HepG2 (cell line): ENCODE results near the gene WDR82. TPM values are rescaled to one million over a fixed set of nuclear protein-coding genes. Genes with fewer than 3 reads are reported as not detected.

Experiments
- ATAC-seq: fragments of 200-7000 bp; cut with Tn5 transposase; 3 replicates; pipeline ENCODE4 v1.9.1; 2020; ENCODE audit warnings: mild to moderate bottlenecking, moderate library complexity
- BruUV-seq: library from RNA; stranded (reverse); fragments of 400-500 nt; replicated peaks from 2 replicates; lab custom pipeline; 2021; lab: Mats Ljungman, UMichigan
- CTCF ChIA-PET: fragments of 300-600 bp; formaldehyde crosslinking; extraction: SDS; loops from one replicate; lab custom pipeline; 2021; ENCODE audit warnings: low total read pairs, inconsistent platforms, low intra/inter-chr PET ratio; lab: Yijun Ruan, JAX
- POLR2A ChIA-PET: fragments of 350-600 bp; sonication (Branson Sonifier 250); formaldehyde crosslinking; loops from one replicate; lab custom pipeline; 2020; ENCODE audit warnings: antibody characterized with exemption, inconsistent platforms; lab: Yijun Ruan, JAX
- DNase-seq: peaks from one replicate; pipeline ENCODE4 v3.0.0-alpha.2; 2015; ENCODE audit warnings: low spot score
- FAIRE-seq: peaks from 3 replicates; lab custom pipeline; 2011; peaks lifted over from hg19 to GRCh38; lab: Jason Lieb, UNC
- H2AFZ ChIP-seq: one replicate; pipeline ENCODE4 v1.6.1; 2011; ENCODE audit warnings: low read length, inconsistent platforms
- H3K27ac ChIP-seq: fragments of 300-600 bp; 3 replicates; pipeline ENCODE4 v1.8.0; 2011; ENCODE audit warnings: mixed run types, mild to moderate bottlenecking, mixed read lengths, low read length, inconsistent platforms; ENCODE audit not compliant: insufficient read depth; ENCODE audit errors: extremely low read length
- H3K27me3 ChIP-seq, 2 experiments: fragments of 200-600 bp in 1 of 2; 2 replicates in 1 of 2; 3 replicates in 1 of 2; pipeline versions ENCODE4 v1.6.0 to v1.8.0; 2011; ENCODE audit warnings: low read length in 2 of 2, mild to moderate bottlenecking in 2 of 2, moderate library complexity in 2 of 2, inconsistent platforms in 1 of 2; ENCODE audit not compliant: insufficient read depth in 2 of 2, control insufficient read depth in 1 of 2
- H3K36me3 ChIP-seq, 2 experiments: fragments of 200-600 bp in 1 of 2; replicated peaks in 1 of 2; 2 replicates in 1 of 2; 3 replicates in 1 of 2; pipeline versions ENCODE4 v1.5.1 to v1.8.0; 2011; ENCODE audit warnings: low read length in 2 of 2, inconsistent platforms in 1 of 2; ENCODE audit not compliant: insufficient read depth in 2 of 2, control insufficient read depth in 1 of 2
- H3K4me1 ChIP-seq: 2 replicates; pipeline ENCODE4 v1.5.1; 2012; ENCODE audit warnings: low read length, inconsistent platforms; ENCODE audit not compliant: insufficient read depth
- H3K4me2 ChIP-seq: 2 replicates; pipeline ENCODE4 v1.6.0; 2011; ENCODE audit warnings: low read depth, low read length, inconsistent platforms
- H3K4me3 ChIP-seq, 3 experiments: fragments of 200-600 bp in 1 of 3; sonication (generic), shearing (Covaris generic) in 1 of 3; replicated peaks in 1 of 3; 2 replicates each; pipeline ENCODE4 v1.5.1; 2011 to 2016; ENCODE audit warnings: low read length in 3 of 3, inconsistent platforms in 2 of 3, low read depth in 2 of 3, mild to moderate bottlenecking in 2 of 3, control low read depth in 1 of 3, mixed read lengths in 1 of 3; ENCODE audit not compliant: insufficient read depth in 1 of 3
- H3K79me2 ChIP-seq: one replicate; pipeline ENCODE4 v1.6.1; 2011; ENCODE audit warnings: low read length, inconsistent platforms; ENCODE audit not compliant: insufficient read depth
- H3K9ac ChIP-seq: 2 replicates; pipeline ENCODE4 v1.6.0; 2011; ENCODE audit warnings: mild to moderate bottlenecking, low read depth, low read length, inconsistent platforms; ENCODE audit not compliant: insufficient read depth
- H3K9me3 ChIP-seq: 2 replicates; pipeline ENCODE4 v1.5.1; 2012; ENCODE audit warnings: mild to moderate bottlenecking, low read length
- H4K20me1 ChIP-seq: 2 replicates; pipeline ENCODE4 v1.6.0; 2011; ENCODE audit warnings: inconsistent platforms, mild to moderate bottlenecking, low read length, moderate library complexity; ENCODE audit not compliant: insufficient read depth
- ATF4 ChIP-seq, 2 experiments: fragments of 450-650 bp in 1 of 2; sonication (generic) in 1 of 2; formaldehyde crosslinking; IDR thresholded peaks; 2 replicates each; pipeline versions ENCODE4 v1.5.0 to v1.8.0; 2020 to 2022; ENCODE audit warnings: mild to moderate bottlenecking in 1 of 2, missing genetic modification reagents in 1 of 2
- GRHL1 ChIP-seq: sonication (generic); formaldehyde crosslinking; conservative IDR thresholded peaks from 2 replicates; pipeline ENCODE4 v1.8.0; 2022; ENCODE audit warnings: missing genetic modification reagents
- HCFC1 ChIP-seq: fragments of 150-350 bp; IDR thresholded peaks from 2 replicates; pipeline ENCODE4 v1.6.1; 2014; ENCODE audit warnings: low read depth, low read length
- MAFK ChIP-seq, 2 experiments: IDR thresholded peaks in 1 of 2; conservative IDR thresholded peaks in 1 of 2; 2 replicates each; pipeline ENCODE4 v1.6.1; 2011; ENCODE audit warnings: improper control_type of control experiment in 2 of 2, low read length in 2 of 2
- MBD4 ChIP-seq: IDR thresholded peaks from 2 replicates; pipeline ENCODE4 v1.6.1; 2012; ENCODE audit warnings: low read length, inconsistent platforms, borderline replicate concordance
- ZNF781 ChIP-seq: sonication (generic); formaldehyde crosslinking; IDR thresholded peaks from 2 replicates; pipeline ENCODE4 v1.5.1; 2020; ENCODE audit warnings: borderline replicate concordance, mild to moderate bottlenecking, missing genetic modification reagents; ENCODE audit errors: not compliant biosample characterization
- WGBS: methylation state at CpG from one replicate; pipeline ENCODE4 v1.1.6; 2017; ENCODE audit warnings: low lambda C conversion rate; 5-methylcytosine and 5-hydroxymethylcytosine counted together
- in situ Hi-C: cut with HindIII; loops from 2 replicates; pipeline ENCODE4 v1.10.0; 2017; ENCODE audit warnings: low pct_unique_long_range_greater_than_20kb; ENCODE audit not compliant: extremely low pct_ligation_motif_present
- intact Hi-C: fragments of 100-400 bp; cut with micrococcal nuclease; formaldehyde crosslinking; loops from one replicate; pipeline ENCODE4 v1.10.0; 2022; ENCODE audit not compliant: unreplicated experiment
- polyA plus RNA-seq, 8 experiments: library from polyadenylated mRNA; depleted of rRNA in 3 of 8; stranded (reverse) in 7 of 8; unstranded in 1 of 8; fragments of >200 nt; fragmentation: Illumina TruSeq in 4 of 8; extraction: Trizol in 4 of 8; gene quantifications; 2 replicates each; pipeline versions ENCODE4 v1.2.1 to v1.2.3, GENCODE V29; 2011 to 2016; ENCODE audit warnings: low read depth in 4 of 8, missing spikeins in 1 of 8, mixed read lengths in 1 of 8; ENCODE audit not compliant: insufficient read depth in 1 of 8
- total RNA-seq, 5 experiments: library from RNA; depleted of rRNA; stranded (reverse); fragments of >200 nt; fragmentation: Illumina TruSeq; extraction: Trizol; gene quantifications; 2 replicates each; pipeline ENCODE4 v1.2.3, GENCODE V29; 2016; ENCODE audit warnings: low read depth in 1 of 5

WDR82 gene
- total and polyA plus RNA-seq, 2 of the 13 experiments (the other 11 are each of a cell fraction or from before 2014, with no cell fraction given): 39.1 to 59.5 TPM

GRCh38 chr3:52220380-52221026 lies 57.9 kb downstream of the WDR82 start (continued):
- no peak for TF ChIP-seq ATF4 (CRISPR knock-in tag; IDR thresholded peaks at IDR 0.05)

GRCh38 chr3:52218937-52219650 lies 59.4 kb downstream of the WDR82 start:
- intact Hi-C loops: no loop called here
- no peak for FAIRE-seq
- WGBS: no CpG with 5 or more reads among the region's 6 CpGs

More at GRCh38 chr3:52218937-52219650, 59.4 kb downstream of the WDR82 start:
- H3K36me3 ChIP-seq: peaks cover 4 to 9% of the 10 kb centered on the region in 2 experiments; a peak in 1 of 5 replicates
- no peak for TF ChIP-seq MAFK (conservative IDR thresholded peaks at IDR 0.05 in 1 of 2, IDR thresholded peaks at IDR 0.05 in 1 of 2; ENCODE audit: low read length in 2 of 2)
- TF ChIP-seq GRHL1: no peak
- no peak for TF ChIP-seq MBD4
- TF ChIP-seq ZNF781: no peak
- no peak for TF ChIP-seq HCFC1
- TF ChIP-seq, all 625 proteins: peak for 0
- Histone ChIP-seq H3K4me3 (no peak overlapping the region), H4K20me1 (no peaks in the 10 kb centered on the region), H3K27ac (no peak overlapping the region), H3K79me2 (no peaks in the 10 kb centered on the region), H3K9me3 (no peaks in the 10 kb centered on the region), H3K4me1 (peaks cover 45% of the 10 kb centered on the region), H3K27me3 (peaks cover 1 to 5% of the 10 kb centered on the region in 2 experiments; a peak in 4 of 5 replicates), H2AFZ (no peak overlapping the region), H3K9ac (no peak overlapping the region), H3K4me2 (no peak overlapping the region)
- no TSS peak for BruUV-seq
- DNase-seq: no peak
- POLR2A ChIA-PET: interaction anchor here (1.3 to 3.5 kb wide), 3 partner anchors 9 to 71 kb away, joined by 3 to 10 read pairs (median 4); no protein-coding TSS in a partner anchor
- in situ Hi-C loops: no loop called here
- no peak for ATAC-seq
- CTCF ChIA-PET: no interaction called here
